Measurements from ENCODE around the gene CACNA2D3. TPM values are rescaled to one million over a fixed set of nuclear protein-coding genes. Genes with fewer than 3 reads are reported as not detected.

CACNA2D3 gene
- polyA plus RNA-seq, 1 donor from 2014 or later = 26.2 TPM

GRCh38 chr3:55077726-55078125 is 955.4 kb downstream of the CACNA2D3 start:
- Histone ChIP-seq H3K9me2 (ENCODE audit: insufficient read depth, low read length) (no peaks in the 10 kb centered on the region), H3K79me2 (replicated peaks; ENCODE audit: insufficient read depth, low read length) (no peaks in the 10 kb centered on the region), H3K4me2 (ENCODE audit: low read length) (no peak overlapping the region), H3K9me3 (ENCODE audit: low read length) (no peaks in the 10 kb centered on the region), H3K27ac (ENCODE audit: low read length) (no peak overlapping the region), H3K27me3 (ENCODE audit: insufficient read depth, low read depth, low read length) (no peaks in the 10 kb centered on the region), H2AFZ (ENCODE audit: low read depth, low read length) (no peak overlapping the region), H4K20me1 (ENCODE audit: insufficient read depth) (no peaks in the 10 kb centered on the region), H3K9ac (ENCODE audit: low read length) (no peak overlapping the region), H3F3A (ENCODE audit: insufficient read depth, low read length, poor library complexity, severe bottlenecking) (no peaks in the 10 kb centered on the region), H3K36me3 (ENCODE audit: insufficient read depth, low read length) (no peaks in the 10 kb centered on the region), H3K4me3 (ENCODE audit: low read length) (no peak overlapping the region)
- TF ChIP-seq REST (IDR thresholded peaks at IDR 0.05; ENCODE audit: borderline replicate concordance) = no peak
- no peak for TF ChIP-seq POLR2AphosphoS5 (IDR thresholded peaks at IDR 0.05)
- no peak for TF ChIP-seq EP300 (conservative IDR thresholded peaks at IDR 0.05; ENCODE audit: poor library complexity, severe bottlenecking)
- TF ChIP-seq CTCF (IDR thresholded peaks at IDR 0.05; ENCODE audit: poor library complexity, severe bottlenecking) = no peak
- no peak for TF ChIP-seq SMC3 (conservative IDR thresholded peaks at IDR 0.05; ENCODE audit: poor library complexity)
- TF ChIP-seq RAD21 (conservative IDR thresholded peaks at IDR 0.05) = no peak
- TF ChIP-seq TAF1 (IDR thresholded peaks at IDR 0.05; ENCODE audit: low read depth) = no peak
- no peak for TF ChIP-seq EZH2 (IDR thresholded peaks at IDR 0.05; ENCODE audit: borderline replicate concordance, insufficient read depth, low read length, poor library complexity, severe bottlenecking)

GRCh38 chr3:55078876-55079275 is 956.5 kb downstream of the CACNA2D3 start:
- no peak overlapping the region for H2AFZ ChIP-seq (ENCODE audit: low read depth, low read length)
- no peaks in the 10 kb centered on the region for H4K20me1 ChIP-seq (ENCODE audit: insufficient read depth)
- no peaks in the 10 kb centered on the region for H3K27me3 ChIP-seq (ENCODE audit: insufficient read depth, low read depth, low read length)
- TF ChIP-seq EZH2 (IDR thresholded peaks at IDR 0.05; ENCODE audit: borderline replicate concordance, insufficient read depth, low read length, poor library complexity, severe bottlenecking) (no peak), TAF1 (IDR thresholded peaks at IDR 0.05; ENCODE audit: low read depth) (no peak), CTCF (IDR thresholded peaks at IDR 0.05; ENCODE audit: poor library complexity, severe bottlenecking) (no peak), POLR2AphosphoS5 (IDR thresholded peaks at IDR 0.05) (no peak), REST (IDR thresholded peaks at IDR 0.05; ENCODE audit: borderline replicate concordance) (no peak), RAD21 (conservative IDR thresholded peaks at IDR 0.05) (no peak), EP300 (conservative IDR thresholded peaks at IDR 0.05; ENCODE audit: poor library complexity, severe bottlenecking) (no peak), MXI1 (conservative IDR thresholded peaks at IDR 0.05; ENCODE audit: poor library complexity, severe bottlenecking) (no peak), SMC3 (conservative IDR thresholded peaks at IDR 0.05; ENCODE audit: poor library complexity) (no peak)
- no peaks in the 10 kb centered on the region for H3F3A ChIP-seq (ENCODE audit: insufficient read depth, low read length, poor library complexity, severe bottlenecking)
- H3K4me3 ChIP-seq (ENCODE audit: low read length) = no peak overlapping the region
- H3K79me2 ChIP-seq (replicated peaks; ENCODE audit: insufficient read depth, low read length) = no peaks in the 10 kb centered on the region
- H3K27ac ChIP-seq (ENCODE audit: low read length) = no peak overlapping the region
- no peaks in the 10 kb centered on the region for H3K36me3 ChIP-seq (ENCODE audit: insufficient read depth, low read length)
- H3K9me2 ChIP-seq (ENCODE audit: insufficient read depth, low read length) = no peaks in the 10 kb centered on the region
- no peak overlapping the region for H3K4me2 ChIP-seq (ENCODE audit: low read length)
- H3K9ac ChIP-seq (ENCODE audit: low read length) = no peak overlapping the region
- H3K9me3 ChIP-seq (ENCODE audit: low read length) = no peaks in the 10 kb centered on the region

Data from neural cell (in vitro differentiated cells).